HG03280 (cell line): ENCODE measurements around the gene TSKU.

Source experiments
- ATAC-seq: cut with Tn5 transposase; IDR thresholded peaks from one replicate; pipeline ENCODE4 v1.9.1; 2021; ENCODE audit warnings: mild to moderate bottlenecking, moderate library complexity; ENCODE audit not compliant: unreplicated experiment

The TSKU gene

GRCh38 chr11:76769645-76770586, 13.2 kb upstream of the TSKU start:
- ATAC-seq = no peak

GRCh38 chr11:76770642-76771445, 12.3 kb upstream of the TSKU start:
- no peak for ATAC-seq

- no peak for ATAC-seq
These were observed 11.6 kb upstream of the TSKU start for GRCh38 chr11:76771446-76772099.

- no peak for ATAC-seq
These were observed 10.9 kb upstream of the TSKU start for GRCh38 chr11:76772100-76772782.

- ATAC-seq = no peak
These were observed 10.4 kb upstream of the TSKU start for GRCh38 chr11:76772783-76773106.

- ATAC-seq = no peak
These were observed 9.2 kb upstream of the TSKU start for GRCh38 chr11:76773921-76774361.

- no peak for ATAC-seq
These were observed 6.7 kb upstream of the TSKU start for GRCh38 chr11:76776472-76776871.

GRCh38 chr11:76777305-76777704, 5.9 kb upstream of the TSKU start:
- no peak for ATAC-seq

- ATAC-seq = no peak
These were observed 5.3 kb upstream of the TSKU start for GRCh38 chr11:76777876-76778275.

GRCh38 chr11:76778874-76779273, 4.3 kb upstream of the TSKU start:
- ATAC-seq = no peak

GRCh38 chr11:76781046-76781801, 1.9 kb upstream of the TSKU start:
- no peak for ATAC-seq

- ATAC-seq = no peak
These were observed 1.2 kb upstream of the TSKU start for GRCh38 chr11:76781807-76782530.

- no peak for ATAC-seq
These were observed 444 bp upstream of the TSKU start for GRCh38 chr11:76782531-76783293.

- ATAC-seq = no peak
These were observed 999 bp downstream of the TSKU start for GRCh38 chr11:76783896-76784813.

- no peak for ATAC-seq
These were observed 2.4 kb downstream of the TSKU start for GRCh38 chr11:76785513-76785912.

GRCh38 chr11:76786016-76786415, 2.9 kb downstream of the TSKU start:
- ATAC-seq = no peak

GRCh38 chr11:76786441-76787014, 3.4 kb downstream of the TSKU start:
- ATAC-seq = no peak
